Psoas muscle (tissue), 8 donors: Measurements from ENCODE around the gene JMJD1C. TPM values are rescaled to one million over a fixed set of nuclear protein-coding genes. Genes with fewer than 3 reads are reported as not detected.

Source experiments
- ATAC-seq, 4 donors: fragments of 200-7000 bp; cut with Tn5 transposase; one replicate each; pipeline ENCODE4 v1.9.1; 2020; ENCODE audit warnings: moderate library complexity in 3 of 4, mild to moderate bottlenecking in 2 of 4
- DNase-seq, 2 donors: peaks; one replicate each; pipeline ENCODE4 v3.0.0-alpha.2; 2020
- H3K27ac ChIP-seq: fragments of 200-600 bp; one replicate; pipeline ENCODE4 v1.8.0; 2022
- H3K27me3 ChIP-seq, 3 donors: fragments of 200-600 bp in 1 of 3; one replicate each; pipeline versions ENCODE4 v1.6.1 to v1.8.0; 2013 to 2022; ENCODE audit warnings: low read length in 2 of 3, mild to moderate bottlenecking in 2 of 3, moderate library complexity in 1 of 3; ENCODE audit not compliant: insufficient read depth in 3 of 3
- H3K36me3 ChIP-seq, 2 donors: fragments of 200-600 bp in 1 of 2; one replicate each; pipeline versions ENCODE4 v1.6.1 to v1.8.0; 2013 to 2022; ENCODE audit warnings: low read depth in 1 of 2, mild to moderate bottlenecking in 1 of 2, moderate library complexity in 1 of 2; ENCODE audit not compliant: insufficient read depth in 1 of 2
- H3K4me1 ChIP-seq: fragments of 200-600 bp; one replicate; pipeline ENCODE4 v1.8.0; 2022
- H3K4me3 ChIP-seq: fragments of 200-600 bp; one replicate; pipeline ENCODE4 v1.8.0; 2022; ENCODE audit warnings: mild to moderate bottlenecking
- H3K9me3 ChIP-seq: fragments of 200-600 bp; one replicate; pipeline ENCODE4 v1.8.0; 2022
- WGBS, 3 donors: extraction: QIAGEN DNeasy Blood & Tissue Kit; methylation state at CpG; one replicate each; pipeline versions ENCODE4 v1.1.6 to v1.1.7; 2013; 5-methylcytosine and 5-hydroxymethylcytosine counted together
- intact Hi-C, 2 donors: fragments of 100-400 bp; cut with DNase I; formaldehyde crosslinking; loops; one replicate each; pipeline versions ENCODE4 v1.11.0 to v1.14.2; 2022
- polyA plus RNA-seq, 3 donors: library from polyadenylated mRNA; stranded (reverse); fragments of 200-250 nt; gene quantifications; one replicate each; pipeline ENCODE4 v1.2.3, GENCODE V29; 2013
- total RNA-seq, 4 donors: library from RNA; stranded (reverse); fragmentation: NEBNext Ultra II Directional in 2 of 4; extraction: Animal tissue kit (Norgen Biotek cat#: 25700) in 2 of 4; gene quantifications; one replicate each; pipeline versions ENCODE4 v1.2.1 to v1.2.4, GENCODE V29; 2021 to 2023
- TF ChIP-seq, protein P1 (sequence below): fragments of 200-600 bp; IDR thresholded peaks from one replicate; pipeline ENCODE4 v1.8.0; 2022; ENCODE audit warnings: antibody characterized with exemption
- donor health status: healthy with polysubstance abuse.
- donor health status: DM: no; HTN: no; CAD: no; lungs with moderate emphysema.
- donor health status: Bipolar disorder and iron deficiency.
- donor health status: healthy.
- donor health status: DM: yes; HTN: yes; CAD: no.
- donor health status: DM: no; HTN: no; CAD: no.
- donor health status: DM: no; HTN: no; CAD: no.
- donor health status: DM: yes; HTN: yes; CAD: no.

JMJD1C gene
- total and polyA plus RNA-seq, 7 donors, result 17.5 to 74.4 (median 28.8) TPM

- DNase-seq (no peak), ATAC-seq (no peak)
- intact Hi-C loops, result no loop called here
- no peaks in the 10 kb centered on the region for H3K27me3 ChIP-seq
- no peak overlapping the region for H3K4me3 ChIP-seq
- H3K36me3 ChIP-seq, result no peaks in the 10 kb centered on the region
- no peaks in the 10 kb centered on the region for H3K9me3 ChIP-seq
- WGBS, 3 donors, result 89 to 91% (median 90%) methylated on average over 2 of the region's 2 CpGs
- H3K27ac ChIP-seq, result no peak overlapping the region
- TF ChIP-seq, protein P1, sequence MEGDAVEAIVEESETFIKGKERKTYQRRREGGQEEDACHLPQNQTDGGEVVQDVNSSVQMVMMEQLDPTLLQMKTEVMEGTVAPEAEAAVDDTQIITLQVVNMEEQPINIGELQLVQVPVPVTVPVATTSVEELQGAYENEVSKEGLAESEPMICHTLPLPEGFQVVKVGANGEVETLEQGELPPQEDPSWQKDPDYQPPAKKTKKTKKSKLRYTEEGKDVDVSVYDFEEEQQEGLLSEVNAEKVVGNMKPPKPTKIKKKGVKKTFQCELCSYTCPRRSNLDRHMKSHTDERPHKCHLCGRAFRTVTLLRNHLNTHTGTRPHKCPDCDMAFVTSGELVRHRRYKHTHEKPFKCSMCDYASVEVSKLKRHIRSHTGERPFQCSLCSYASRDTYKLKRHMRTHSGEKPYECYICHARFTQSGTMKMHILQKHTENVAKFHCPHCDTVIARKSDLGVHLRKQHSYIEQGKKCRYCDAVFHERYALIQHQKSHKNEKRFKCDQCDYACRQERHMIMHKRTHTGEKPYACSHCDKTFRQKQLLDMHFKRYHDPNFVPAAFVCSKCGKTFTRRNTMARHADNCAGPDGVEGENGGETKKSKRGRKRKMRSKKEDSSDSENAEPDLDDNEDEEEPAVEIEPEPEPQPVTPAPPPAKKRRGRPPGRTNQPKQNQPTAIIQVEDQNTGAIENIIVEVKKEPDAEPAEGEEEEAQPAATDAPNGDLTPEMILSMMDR, result no peak
- H3K4me1 ChIP-seq, result peaks cover 5% of the 10 kb centered on the region
Observed at GRCh38 chr10:63369711-63370110, 96.1 kb downstream of the JMJD1C start.

DNA sequence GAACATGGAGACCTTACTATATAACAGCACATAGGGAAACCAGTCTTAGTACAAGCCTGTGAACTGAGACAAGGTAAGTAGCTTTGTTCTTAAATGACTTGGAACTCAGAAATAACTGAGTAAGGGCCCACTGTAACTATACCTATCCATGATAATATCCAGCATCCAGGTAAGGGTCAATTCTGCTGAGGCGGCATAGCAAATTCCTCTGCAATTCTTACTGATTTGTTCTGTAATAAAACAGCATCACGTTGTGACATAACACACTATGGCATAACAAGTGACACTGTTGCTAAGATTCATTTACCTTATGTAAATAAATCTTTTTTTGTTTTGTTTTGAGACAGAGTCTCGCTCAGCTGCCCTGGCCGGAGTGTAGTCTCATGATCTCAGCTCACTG lies 97.4 kb downstream of the JMJD1C start:
- intact Hi-C loops, result no loop called here
- no peaks in the 10 kb centered on the region for H3K27me3 ChIP-seq
- 95 to 98% (median 95%) methylated on average over 4 of the region's 4 CpGs for WGBS, 3 donors
- no peak overlapping the region for H3K4me3 ChIP-seq
- no peak for DNase-seq
- no peak overlapping the region for H3K27ac ChIP-seq
- TF ChIP-seq, protein P1, result no peak
- ATAC-seq, result no peak
- no peaks in the 10 kb centered on the region for H3K36me3 ChIP-seq
- H3K9me3 ChIP-seq, result no peaks in the 10 kb centered on the region
- H3K4me1 ChIP-seq, result peaks cover 7% of the 10 kb centered on the region

GRCh38 chr10:63366933-63367332 lies 98.8 kb downstream of the JMJD1C start:
- TF ChIP-seq, protein P1, result no peak
- intact Hi-C loops, result no loop called here
- no peaks in the 10 kb centered on the region for H3K36me3 ChIP-seq
- no peak overlapping the region for H3K27ac ChIP-seq
- no peaks in the 10 kb centered on the region for H3K9me3 ChIP-seq
- H3K27me3 ChIP-seq, result no peaks in the 10 kb centered on the region
- ATAC-seq (no peak), DNase-seq (no peak)
- 98 to 100% (median 100%) methylated on average over 1 of the region's 1 CpG for WGBS, 3 donors
- H3K4me1 ChIP-seq, result peaks cover 9% of the 10 kb centered on the region
- H3K4me3 ChIP-seq, result no peak overlapping the region

DNA sequence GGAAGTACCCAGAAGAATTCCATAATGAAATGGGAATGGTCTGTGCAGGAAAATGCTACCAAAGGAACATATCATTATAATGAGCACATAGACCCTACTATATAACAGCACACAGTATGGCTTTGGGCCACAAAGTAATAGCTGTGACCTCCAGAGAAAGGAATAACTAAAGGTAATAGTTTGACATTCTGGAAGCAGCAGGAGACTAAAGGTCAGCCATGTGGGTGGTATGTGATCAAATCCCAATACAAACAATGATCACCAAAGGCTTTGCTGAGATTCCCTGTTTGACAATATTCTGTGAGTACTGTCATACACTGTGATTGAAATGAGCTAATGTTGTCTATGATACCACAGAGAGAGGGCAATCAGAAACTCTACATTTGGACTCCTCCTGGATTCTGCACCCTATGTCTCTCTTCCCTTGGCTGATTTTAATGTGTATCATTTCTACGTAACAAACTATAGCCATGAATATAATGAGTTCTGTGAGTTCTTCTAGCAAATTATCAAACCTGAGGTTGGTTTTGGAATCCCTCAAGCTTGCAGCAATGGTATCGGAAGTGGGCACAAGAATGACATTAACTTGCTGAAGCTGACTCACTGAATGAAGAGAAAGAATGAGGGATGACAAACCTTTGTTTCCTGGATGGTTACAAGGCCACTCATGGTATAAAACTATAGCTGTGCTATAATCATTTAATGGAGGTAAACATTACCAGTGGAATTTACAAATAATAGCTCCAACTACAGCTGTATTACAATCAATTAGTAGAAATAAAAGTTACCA lies 99.6 kb downstream of the JMJD1C start:
- no peak for ATAC-seq
- peaks cover 12% of the 10 kb centered on the region for H3K4me1 ChIP-seq
- H3K27ac ChIP-seq, result no peak overlapping the region
- TF ChIP-seq, protein P1, result no peak
- no peaks in the 10 kb centered on the region for H3K27me3 ChIP-seq
- DNase-seq, result no peak
- intact Hi-C loops, result no loop called here
- H3K36me3 ChIP-seq, result no peaks in the 10 kb centered on the region
- H3K4me3 ChIP-seq, result no peak overlapping the region
- WGBS, 3 donors, result 97 to 100% (median 99%) methylated on average over 2 of the region's 2 CpGs
- no peaks in the 10 kb centered on the region for H3K9me3 ChIP-seq

DNA sequence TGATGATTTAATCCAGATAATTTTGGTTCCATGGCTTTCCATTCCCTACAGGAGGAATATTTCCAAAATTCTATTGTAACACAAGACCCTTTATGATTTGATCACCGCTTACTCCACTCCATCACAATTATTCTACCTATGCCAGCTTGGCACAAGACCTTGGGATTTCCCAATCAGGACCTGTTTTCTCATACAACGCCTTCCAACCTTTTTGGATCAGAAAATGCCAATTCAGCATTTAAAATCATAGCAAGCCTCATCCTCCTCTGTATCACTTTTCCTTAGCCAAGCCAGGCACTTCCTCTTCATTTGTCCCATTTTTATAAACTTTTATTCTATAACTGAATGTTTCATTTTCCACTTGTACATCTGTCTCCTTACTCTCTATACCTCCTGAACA lies 100.9 kb downstream of the JMJD1C start:
- Histone ChIP-seq H3K36me3 (no peaks in the 10 kb centered on the region), H3K4me1 (peaks cover 12% of the 10 kb centered on the region), H3K27me3 (no peaks in the 10 kb centered on the region), H3K4me3 (no peak overlapping the region), H3K9me3 (no peaks in the 10 kb centered on the region), H3K27ac (no peak overlapping the region)
- intact Hi-C loops, result no loop called here
- no peak for ATAC-seq
- TF ChIP-seq, protein P1, result no peak
- WGBS, 3 donors, result 38 to 58% (median 56%) methylated on average over 2 of the region's 2 CpGs
- DNase-seq, result no peak
